CD4-positive, alpha-beta memory T cell (primary cell): ENCODE results near the gene CHRNE. TPM values are rescaled to one million over a fixed set of nuclear protein-coding genes. Genes with fewer than 3 reads are reported as not detected.

Experiments
- CTCF ChIA-PET: fragments of 350-600 bp; sonication (Branson Sonifier 250); formaldehyde crosslinking; loops from one replicate; lab custom pipeline; 2021; ENCODE audit warnings: inconsistent platforms; ENCODE audit not compliant: partially characterized antibody; lab: Charles Lee
- POLR2A ChIA-PET: fragments of 350-600 bp; sonication (Branson Sonifier 250); formaldehyde crosslinking; loops from one replicate; lab custom pipeline; 2021; ENCODE audit not compliant: partially characterized antibody; lab: Charles Lee
- DNase-seq, 5 donors: peaks; one replicate each; pipeline versions ENCODE4 v3.0.0 to v3.0.0-alpha.2; 2020 to 2022; ENCODE audit warnings: mixed read lengths in 1 of 5
- H3K27ac ChIP-seq: one replicate; pipeline ENCODE4 v1.7.0; 2013; ENCODE audit warnings: low read depth, low read length
- H3K27me3 ChIP-seq: 2 replicates; pipeline ENCODE4 v1.7.0; 2013; ENCODE audit warnings: mild to moderate bottlenecking, low read length, moderate library complexity; ENCODE audit not compliant: insufficient read depth
- H3K36me3 ChIP-seq: 2 replicates; pipeline ENCODE4 v1.7.0; 2013; ENCODE audit warnings: mild to moderate bottlenecking, low read length, moderate library complexity; ENCODE audit not compliant: insufficient read depth
- H3K4me1 ChIP-seq: 2 replicates; pipeline ENCODE4 v1.7.0; 2013; ENCODE audit warnings: mild to moderate bottlenecking, low read length, moderate library complexity; ENCODE audit not compliant: insufficient read depth
- H3K4me3 ChIP-seq, 2 donors: one replicate each; pipeline ENCODE4 v1.7.0; 2013; ENCODE audit warnings: low read length in 2 of 2, mild to moderate bottlenecking in 1 of 2
- H3K9me3 ChIP-seq, 2 donors: one replicate each; pipeline ENCODE4 v1.7.0; 2013; ENCODE audit warnings: low read length in 2 of 2, control low read depth in 1 of 2; ENCODE audit not compliant: control insufficient read depth in 1 of 2
- H3K27ac Mint-ChIP-seq, 7 donors: one replicate each; pipeline ENCODE4 v1.8.0; 2020 to 2021; ENCODE audit warnings: mixed read lengths in 7 of 7, mild to moderate bottlenecking in 6 of 7, inconsistent platforms in 3 of 7, moderate library complexity in 3 of 7
- H3K27me3 Mint-ChIP-seq, 2 donors: one replicate each; pipeline ENCODE4 v1.8.0; 2020 to 2021; ENCODE audit warnings: mixed read lengths in 2 of 2
- H3K36me3 Mint-ChIP-seq, 2 donors: one replicate each; pipeline ENCODE4 v1.8.0; 2020 to 2021; ENCODE audit warnings: mixed read lengths in 2 of 2, inconsistent platforms in 1 of 2, mild to moderate bottlenecking in 1 of 2
- H3K4me1 Mint-ChIP-seq, 4 donors: one replicate each; pipeline ENCODE4 v1.8.0; 2020 to 2021; ENCODE audit warnings: mixed read lengths in 4 of 4, mild to moderate bottlenecking in 1 of 4
- H3K4me3 Mint-ChIP-seq, 8 donors: one replicate each; pipeline ENCODE4 v1.8.0; 2020 to 2021; ENCODE audit warnings: mixed read lengths in 8 of 8, mild to moderate bottlenecking in 7 of 8, moderate library complexity in 6 of 8, inconsistent platforms in 3 of 8
- H3K9me3 Mint-ChIP-seq, 8 donors: one replicate each; pipeline ENCODE4 v1.8.0; 2020 to 2021; ENCODE audit warnings: mixed read lengths in 8 of 8, mild to moderate bottlenecking in 5 of 8, inconsistent platforms in 3 of 8, moderate library complexity in 1 of 8
- intact Hi-C: fragments of 100-400 bp; cut with micrococcal nuclease; formaldehyde crosslinking; loops from one replicate; pipeline ENCODE4 v1.15.1; 2023
- polyA plus RNA-seq, 2 donors: library from polyadenylated mRNA; unstranded; fragments of 300-500 nt; fragmentation: Illumina TruSeq; gene quantifications; one replicate each; pipeline ENCODE4 v1.2.3, GENCODE V29; 2021
- total RNA-seq, 2 experiments: library from RNA; stranded (reverse); gene quantifications; one replicate each; pipeline ENCODE4 v1.2.3, GENCODE V29; 2021

CHRNE gene
- total and polyA plus RNA-seq, 4 experiments from 2014 or later: 0.08 to 1.3 (median 0.42) TPM

GRCh38 chr17:4884489-4884888, 18.4 kb downstream of the CHRNE start:
- Mint-ChIP-seq H3K4me3 (no peak overlapping the region), H3K9me3 (no peaks in the 10 kb centered on the region), H3K36me3 (peaks cover 29 to 56% of the 10 kb centered on the region in 2 donors), H3K27me3 (no peaks in the 10 kb centered on the region), H3K27ac (no peak overlapping the region), H3K4me1 (peaks cover under 1 to 6% (median 2%) of the 10 kb centered on the region in 4 donors)
- no peak for DNase-seq
- CTCF ChIA-PET: interaction anchor here (0.7 to 0.8 kb wide), 3 partner anchors 174 to 180 kb away, joined by 3 read pairs; partner anchors contain the start of gene ARRB2
- Histone ChIP-seq H3K4me1 (no peaks in the 10 kb centered on the region), H3K27ac (no peak overlapping the region), H3K9me3 (no peaks in the 10 kb centered on the region), H3K36me3 (peaks cover 41% of the 10 kb centered on the region), H3K27me3 (no peaks in the 10 kb centered on the region), H3K4me3 (no peak overlapping the region)
- POLR2A ChIA-PET: interaction anchor here (1.6 kb wide), 1 partner anchor 175 kb away, joined by 5 read pairs; no protein-coding TSS in a partner anchor
- intact Hi-C loops: loop anchor here (5.0 to 10.0 kb wide), 2 partner anchors 50 to 77 kb away; partner anchors contain the start of genes MINK1 and PLD2

GRCh38 chr17:4881761-4882555, 20.9 kb downstream of the CHRNE start:
- no peaks in the 10 kb centered on the region for H3K9me3 ChIP-seq
- H3K36me3 Mint-ChIP-seq: peaks cover 23 to 54% of the 10 kb centered on the region in 2 donors
- H3K9me3 Mint-ChIP-seq: no peaks in the 10 kb centered on the region
- no peak overlapping the region for H3K4me3 ChIP-seq
- H3K27me3 Mint-ChIP-seq: no peaks in the 10 kb centered on the region
- POLR2A ChIA-PET: interaction anchor here (0.6 to 2.2 kb wide), 4 partner anchors 92 to 313 kb away, joined by 3 to 11 read pairs (median 6); partner anchors contain the start of gene ARRB2
- CTCF ChIA-PET: interaction anchor here (0.6 to 3.8 kb wide), 8 partner anchors 44 to 173 kb away, joined by 3 to 19 read pairs (median 6); partner anchors contain the start of genes ARRB2 and MED11
- H3K27ac ChIP-seq: no peak overlapping the region
- H3K27ac Mint-ChIP-seq: peak overlapping the region in 2 of 7 donors; percentile 29 to 37
- no peak overlapping the region for H3K4me3 Mint-ChIP-seq
- peak in 4 of 5 donors; percentile 64 to 69 (median 65) for DNase-seq
- intact Hi-C loops: loop anchor here (1.0 to 10.0 kb wide), 5 partner anchors 47 to 172 kb away; partner anchors contain the start of genes ARRB2, CXCL16, MED11 and MINK1
- H3K36me3 ChIP-seq: peaks cover 41% of the 10 kb centered on the region
- no peaks in the 10 kb centered on the region for H3K4me1 ChIP-seq
- peaks cover 0 to 3% (median 0%) of the 10 kb centered on the region in 4 donors for H3K4me1 Mint-ChIP-seq
- H3K27me3 ChIP-seq: no peaks in the 10 kb centered on the region

GRCh38 chr17:4880857-4881256, 22.0 kb downstream of the CHRNE start:
- ChIA-PET POLR2A (interaction anchor here (0.9 to 2.0 kb wide), 3 partner anchors 14 to 174 kb away, joined by 3 to 11 read pairs (median 4); partner anchors contain the start of gene ARRB2), CTCF (interaction anchor here (1.0 to 3.8 kb wide), 6 partner anchors 43 to 171 kb away, joined by 3 to 19 read pairs (median 6); partner anchors contain the start of genes ARRB2 and MED11)
- H3K27ac Mint-ChIP-seq: peak overlapping the region in 1 of 7 donors; percentile 6
- peaks cover 0 to 3% (median 3%) of the 10 kb centered on the region in 4 donors for H3K4me1 Mint-ChIP-seq
- peaks cover 31% of the 10 kb centered on the region for H3K36me3 ChIP-seq
- no peaks in the 10 kb centered on the region for H3K9me3 ChIP-seq
- H3K36me3 Mint-ChIP-seq: peaks cover 17 to 46% of the 10 kb centered on the region in 2 donors
- H3K9me3 Mint-ChIP-seq: no peaks in the 10 kb centered on the region
- H3K4me3 Mint-ChIP-seq: no peak overlapping the region
- intact Hi-C loops: loop anchor here (5.0 to 10.0 kb wide), 2 partner anchors 46 to 74 kb away; partner anchors contain the start of genes MINK1 and PLD2
- no peaks in the 10 kb centered on the region for H3K27me3 ChIP-seq
- no peaks in the 10 kb centered on the region for H3K4me1 ChIP-seq
- DNase-seq: no peak
- no peaks in the 10 kb centered on the region for H3K27me3 Mint-ChIP-seq
- H3K4me3 ChIP-seq: no peak overlapping the region
- H3K27ac ChIP-seq: no peak overlapping the region

GRCh38 chr17:4879601-4880000, 23.3 kb downstream of the CHRNE start:
- ChIA-PET CTCF (interaction anchor here (0.6 to 2.0 kb wide), 2 partner anchors 90 to 312 kb away, joined by 4 to 9 read pairs; no protein-coding TSS in a partner anchor), POLR2A (no interaction called here)
- intact Hi-C loops: no loop called here
- DNase-seq: no peak
- Histone ChIP-seq H3K4me3 (no peak overlapping the region), H3K9me3 (no peaks in the 10 kb centered on the region), H3K36me3 (peaks cover 19% of the 10 kb centered on the region), H3K4me1 (no peaks in the 10 kb centered on the region), H3K27me3 (no peaks in the 10 kb centered on the region), H3K27ac (no peak overlapping the region)
- Mint-ChIP-seq H3K27ac (peak overlapping the region in 2 of 7 donors; percentile 41 to 43), H3K4me3 (no peak overlapping the region), H3K27me3 (no peaks in the 10 kb centered on the region), H3K36me3 (peaks cover 9 to 36% of the 10 kb centered on the region in 2 donors), H3K4me1 (peaks cover 0 to 3% (median 3%) of the 10 kb centered on the region in 4 donors), H3K9me3 (no peaks in the 10 kb centered on the region)

- Mint-ChIP-seq H3K9me3 (peaks cover 0 to 2% (median 0%) of the 10 kb centered on the region in 8 donors), H3K27me3 (no peaks in the 10 kb centered on the region), H3K27ac (peak overlapping the region in 1 of 7 donors; percentile 60), H3K4me3 (no peak overlapping the region), H3K4me1 (peaks cover 4 to 14% (median 11%) of the 10 kb centered on the region in 4 donors), H3K36me3 (peaks cover 11 to 33% of the 10 kb centered on the region in 2 donors)
- intact Hi-C loops: no loop called here
- ChIA-PET CTCF (interaction anchor here (0.6 to 1.9 kb wide), 2 partner anchors 87 to 1240 kb away, joined by 3 to 4 read pairs; no protein-coding TSS in a partner anchor), POLR2A (no interaction called here)
- no peaks in the 10 kb centered on the region for H3K4me1 ChIP-seq
- no peak overlapping the region for H3K4me3 ChIP-seq
- H3K9me3 ChIP-seq: no peaks in the 10 kb centered on the region
- no peak for DNase-seq
- H3K27ac ChIP-seq: no peak overlapping the region
- H3K36me3 ChIP-seq: peaks cover 13% of the 10 kb centered on the region
- no peaks in the 10 kb centered on the region for H3K27me3 ChIP-seq
Observed at GRCh38 chr17:4877089-4877488, 25.8 kb downstream of the CHRNE start.

GRCh38 chr17:4872786-4873185, 30.1 kb downstream of the CHRNE start:
- intact Hi-C loops: no loop called here
- no peak overlapping the region for H3K4me3 ChIP-seq
- Mint-ChIP-seq H3K9me3 (peaks cover 0 to 2% (median 0%) of the 10 kb centered on the region in 8 donors), H3K27me3 (no peaks in the 10 kb centered on the region), H3K27ac (peak overlapping the region in 4 of 7 donors; percentile 1 to 64 (median 21)), H3K4me1 (peaks cover 4 to 18% (median 14%) of the 10 kb centered on the region in 4 donors), H3K36me3 (peaks cover 10 to 13% of the 10 kb centered on the region in 2 donors), H3K4me3 (no peak overlapping the region)
- peaks cover 6% of the 10 kb centered on the region for H3K36me3 ChIP-seq
- ChIA-PET POLR2A (no interaction called here), CTCF (no interaction called here)
- H3K27me3 ChIP-seq: no peaks in the 10 kb centered on the region
- no peak overlapping the region for H3K27ac ChIP-seq
- DNase-seq: no peak
- H3K9me3 ChIP-seq: no peaks in the 10 kb centered on the region
- H3K4me1 ChIP-seq: no peaks in the 10 kb centered on the region
